OCI-LY1 (cell line): ENCODE measurements around the gene FTCD.
"Not testable (repeated sequence)": the region's sequence is repeated elsewhere in the genome, so short reads cannot be mapped to it uniquely, and the experiment has no call there.

Source experiments
- H2AFZ ChIP-seq: fragments of 200-600 bp; sonication (generic), shearing (Covaris generic); 2 replicates; pipeline ENCODE4 v1.6.0; 2014; ENCODE audit warnings: antibody characterized with exemption, mild to moderate bottlenecking, low read length
- H3F3A ChIP-seq: fragments of 200-600 bp; sonication (generic), shearing (Covaris generic); 2 replicates; pipeline ENCODE4 v1.6.0; 2014; ENCODE audit warnings: mild to moderate bottlenecking, antibody characterized with exemption, low read length, moderate library complexity; ENCODE audit not compliant: insufficient read depth
- H3K27ac ChIP-seq: fragments of 200-600 bp; sonication (generic); 2 replicates; pipeline ENCODE4 v1.5.1; 2014; ENCODE audit warnings: low read length, mixed run types, mild to moderate bottlenecking, low read depth; ENCODE audit not compliant: poor library complexity, severe bottlenecking
- H3K27me3 ChIP-seq: fragments of 200-600 bp; sonication (generic); 2 replicates; pipeline ENCODE4 v1.6.0; 2014; ENCODE audit warnings: antibody characterized with exemption, mild to moderate bottlenecking, low read length, moderate library complexity; ENCODE audit not compliant: insufficient read depth
- H3K36me3 ChIP-seq: fragments of 200-600 bp; sonication (generic); 2 replicates; pipeline ENCODE4 v1.6.1; 2014; ENCODE audit warnings: mild to moderate bottlenecking, antibody characterized with exemption, low read length, moderate library complexity, mixed read lengths; ENCODE audit not compliant: insufficient read depth
- H3K4me1 ChIP-seq: fragments of 200-600 bp; sonication (generic); 2 replicates; pipeline ENCODE4 v1.5.1; 2014; ENCODE audit warnings: mild to moderate bottlenecking, low read length, moderate library complexity; ENCODE audit not compliant: insufficient read depth, severe bottlenecking
- H3K4me2 ChIP-seq: fragments of 200-600 bp; sonication (generic), shearing (Covaris generic); 2 replicates; pipeline ENCODE4 v1.6.1; 2014; ENCODE audit warnings: low read length
- H3K4me3 ChIP-seq: fragments of 200-600 bp; sonication (generic); 2 replicates; pipeline ENCODE4 v1.5.1; 2014; ENCODE audit warnings: low read length, low read depth, mild to moderate bottlenecking, mixed read lengths; ENCODE audit not compliant: poor library complexity, severe bottlenecking
- H3K79me2 ChIP-seq: fragments of 200-600 bp; shearing (Covaris generic); 2 replicates; pipeline ENCODE4 v1.6.1; 2016; ENCODE audit warnings: mixed run types, low read length, mixed read lengths; ENCODE audit not compliant: insufficient read depth
- H3K9ac ChIP-seq: fragments of 200-600 bp; sonication (generic), shearing (Covaris generic); 2 replicates; pipeline ENCODE4 v1.6.1; 2014; ENCODE audit warnings: mild to moderate bottlenecking, low read length, mixed read lengths
- H3K9me2 ChIP-seq: fragments of 200-600 bp; sonication (generic), shearing (Covaris generic); 2 replicates; pipeline ENCODE4 v1.6.1; 2014; ENCODE audit warnings: low read depth, mild to moderate bottlenecking, low read length, mixed read lengths
- H3K9me3 ChIP-seq: fragments of 200-600 bp; shearing (Covaris generic); 2 replicates; pipeline ENCODE4 v1.6.1; 2014; ENCODE audit warnings: low read length, mixed read lengths
- H4K20me1 ChIP-seq: fragments of 200-600 bp; sonication (generic), shearing (Covaris generic); 2 replicates; pipeline ENCODE4 v1.6.0; 2016; ENCODE audit warnings: mild to moderate bottlenecking, low read length; ENCODE audit not compliant: insufficient read depth
- CTCF ChIP-seq: fragments of 200-600 bp; sonication (generic), shearing (Covaris generic); IDR thresholded peaks from 2 replicates; pipeline ENCODE4 v1.5.1; 2017; ENCODE audit warnings: mild to moderate bottlenecking, antibody characterized with exemption, low read length, moderate library complexity, mixed read lengths
- EZH2 ChIP-seq: fragments of 200-600 bp; sonication (generic), shearing (Covaris generic); IDR thresholded peaks from 2 replicates; pipeline ENCODE4 v1.8.0; 2017; ENCODE audit warnings: borderline replicate concordance, mixed run types, mild to moderate bottlenecking, antibody characterized with exemption, low read length, moderate library complexity, mixed read lengths

Gene FTCD

GRCh38 chr21:46149205-46149901 is 6.0 kb downstream of the FTCD start:
- no peak for TF ChIP-seq CTCF
- TF ChIP-seq EZH2 = no peak
- no peaks in the 10 kb centered on the region for H4K20me1 ChIP-seq

GRCh38 chr21:46148106-46148505 is 7.3 kb downstream of the FTCD start:
- Histone ChIP-seq H3K9me2 (no peaks in the 10 kb centered on the region), H3K4me2 (no peak overlapping the region), H3K27ac (no peak overlapping the region), H3K79me2 (no peaks in the 10 kb centered on the region), H3K9me3 (no peaks in the 10 kb centered on the region), H3K27me3 (no peaks in the 10 kb centered on the region), H3K9ac (no peak overlapping the region), H3K4me1 (peaks cover 6% of the 10 kb centered on the region), H3K4me3 (no peak overlapping the region), H2AFZ (no peak overlapping the region), H4K20me1 (no peaks in the 10 kb centered on the region), H3K36me3 (no peaks in the 10 kb centered on the region), H3F3A (no peaks in the 10 kb centered on the region)
- no peak for TF ChIP-seq CTCF
- TF ChIP-seq EZH2 = no peak

More at GRCh38 chr21:46149205-46149901, 6.0 kb downstream of the FTCD start:
- Histone ChIP-seq H3F3A (no peaks in the 10 kb centered on the region), H3K4me2 (no peak overlapping the region), H3K9ac (no peak overlapping the region), H3K4me1 (no peaks in the 10 kb centered on the region), H3K4me3 (no peak overlapping the region), H3K9me2 (no peaks in the 10 kb centered on the region), H2AFZ (no peak overlapping the region), H3K9me3 (no peaks in the 10 kb centered on the region), H3K27me3 (no peaks in the 10 kb centered on the region), H3K27ac (no peak overlapping the region), H3K79me2 (no peaks in the 10 kb centered on the region), H3K36me3 (no peaks in the 10 kb centered on the region)

GRCh38 chr21:46147429-46147828 is 8.0 kb downstream of the FTCD start:
- TF ChIP-seq CTCF = peak; percentile 71
- not testable (repeated sequence) for H2AFZ ChIP-seq, H3K4me2 ChIP-seq, H3K79me2 ChIP-seq, H3K27ac ChIP-seq, H3K27me3 ChIP-seq, H3K36me3 ChIP-seq, H3K4me1 ChIP-seq, H3K9me2 ChIP-seq, H3K4me3 ChIP-seq, H4K20me1 ChIP-seq, H3K9me3 ChIP-seq, H3K9ac ChIP-seq, H3F3A ChIP-seq
